ENCODE results near the gene MAP3K5. TPM values are rescaled to one million over a fixed set of nuclear protein-coding genes. Genes with fewer than 3 reads are reported as not detected.

Gene MAP3K5
- total RNA-seq, 1 experiment from 2014 or later = 8.1 TPM

GRCh38 chr6:136611133-136611532 is 181.1 kb downstream of the MAP3K5 start:
- H3K4me1 ChIP-seq (ENCODE audit: control insufficient read depth, insufficient read depth, low read length) = peaks cover 35% of the 10 kb centered on the region
- H3K27me3 ChIP-seq (ENCODE audit: control insufficient read depth, insufficient read depth, low read length) = no peaks in the 10 kb centered on the region
- ATAC-seq = no peak
- no peak for DNase-seq (ENCODE audit: low read depth, low spot score)
- TF ChIP-seq TCF7L2 (IDR thresholded peaks at IDR 0.05; ENCODE audit: low read depth, low read length) (peak; percentile 43; the same call in 1 of the 2 replicates), SIN3A (IDR thresholded peaks at IDR 0.05; ENCODE audit: borderline replicate concordance, insufficient read depth, low read depth, low read length) (no peak)
- peak overlapping the region; percentile 63 for H3K27ac ChIP-seq (ENCODE audit: low read length)
- intact Hi-C loops (cut with micrococcal nuclease; ENCODE audit: unreplicated experiment) (no loop called here), in situ Hi-C loops (cut with HindIII; ENCODE audit: low pct_unique_long_range_greater_than_20kb, low sequenced_read_pairs) (no loop called here)
- no TSS peak for BruUV-seq (replicated peaks)
- H3K9me3 ChIP-seq (ENCODE audit: control insufficient read depth, insufficient read depth, low read depth, low read length) = no peaks in the 10 kb centered on the region
- no peak overlapping the region for H3K4me3 ChIP-seq (ENCODE audit: low read depth in 2 of 2, low read length in 2 of 2)
- POLR2A ChIA-PET = no interaction called here
- no peaks in the 10 kb centered on the region for H3K36me3 ChIP-seq (ENCODE audit: control insufficient read depth, insufficient read depth, low read length)
- CTCF ChIA-PET = no interaction called here

GRCh38 chr6:136609873-136610706 is 182.2 kb downstream of the MAP3K5 start:
- H3K4me3 ChIP-seq (ENCODE audit: low read depth in 2 of 2, low read length in 2 of 2) = no peak overlapping the region
- DNase-seq (ENCODE audit: low read depth, low spot score) = peak; percentile 96
- no TSS peak for BruUV-seq (replicated peaks)
- TF ChIP-seq REST (IDR thresholded peaks at IDR 0.05; ENCODE audit: insufficient read depth in 1 of 2, low read depth in 2 of 2, low read length in 1 of 2) (no peak; a peak in 1 of 4 replicates), TCF7L2 (IDR thresholded peaks at IDR 0.05; ENCODE audit: low read depth, low read length) (no peak), SIN3A (IDR thresholded peaks at IDR 0.05; ENCODE audit: borderline replicate concordance, insufficient read depth, low read depth, low read length) (no peak), POLR2AphosphoS5 (IDR thresholded peaks at IDR 0.05; ENCODE audit: low read depth, low read length) (peak; percentile 95), CTCF (IDR thresholded peaks at IDR 0.05) (no peak)
- no peaks in the 10 kb centered on the region for H3K9me3 ChIP-seq (ENCODE audit: control insufficient read depth, insufficient read depth, low read depth, low read length)
- in situ Hi-C loops (cut with HindIII; ENCODE audit: low pct_unique_long_range_greater_than_20kb, low sequenced_read_pairs) = no loop called here
- ChIA-PET POLR2A (interaction anchor here (0.5 to 0.6 kb wide), 2 partner anchors 172 to 319 kb away, joined by 3 to 6 read pairs; no protein-coding TSS in a partner anchor), CTCF (interaction anchor here (0.6 to 0.8 kb wide), 2 partner anchors 32 to 34 kb away, joined by 3 to 4 read pairs; no protein-coding TSS in a partner anchor)
- intact Hi-C loops (cut with micrococcal nuclease; ENCODE audit: unreplicated experiment) = no loop called here
- H3K27me3 ChIP-seq (ENCODE audit: control insufficient read depth, insufficient read depth, low read length) = no peaks in the 10 kb centered on the region
- H3K4me1 ChIP-seq (ENCODE audit: control insufficient read depth, insufficient read depth, low read length) = peaks cover 35% of the 10 kb centered on the region
- H3K27ac ChIP-seq (ENCODE audit: low read length) = peak overlapping the region; percentile 67
- ATAC-seq = peak; percentile 95
- no peaks in the 10 kb centered on the region for H3K36me3 ChIP-seq (ENCODE audit: control insufficient read depth, insufficient read depth, low read length)

GRCh38 chr6:136608991-136609390 is 183.3 kb downstream of the MAP3K5 start:
- Histone ChIP-seq H3K4me1 (ENCODE audit: control insufficient read depth, insufficient read depth, low read length) (peaks cover 35% of the 10 kb centered on the region), H3K27ac (ENCODE audit: low read length) (peak overlapping the region; percentile 67; the same call in 1 of the 2 replicates), H3K36me3 (ENCODE audit: control insufficient read depth, insufficient read depth, low read length) (no peaks in the 10 kb centered on the region), H3K27me3 (ENCODE audit: control insufficient read depth, insufficient read depth, low read length) (no peaks in the 10 kb centered on the region), H3K4me3 (ENCODE audit: low read depth in 2 of 2, low read length in 2 of 2) (no peak overlapping the region), H3K9me3 (ENCODE audit: control insufficient read depth, insufficient read depth, low read depth, low read length) (no peaks in the 10 kb centered on the region)
- intact Hi-C loops (cut with micrococcal nuclease; ENCODE audit: unreplicated experiment) = no loop called here
- no TSS peak for BruUV-seq (replicated peaks)
- ATAC-seq (no peak), DNase-seq (ENCODE audit: low read depth, low spot score) (no peak)
- CTCF ChIA-PET = interaction anchor here (0.5 kb wide), 1 partner anchor 452 kb away, joined by 6 read pairs; no protein-coding TSS in a partner anchor
- in situ Hi-C loops (cut with HindIII; ENCODE audit: low pct_unique_long_range_greater_than_20kb, low sequenced_read_pairs) = no loop called here
- POLR2A ChIA-PET = no interaction called here
- TF ChIP-seq CTCF (IDR thresholded peaks at IDR 0.05) = no peak
- TF ChIP-seq TCF7L2 (IDR thresholded peaks at IDR 0.05; ENCODE audit: low read depth, low read length) = no peak
- no peak for TF ChIP-seq POLR2AphosphoS5 (IDR thresholded peaks at IDR 0.05; ENCODE audit: low read depth, low read length)
- no peak for TF ChIP-seq SIN3A (IDR thresholded peaks at IDR 0.05; ENCODE audit: borderline replicate concordance, insufficient read depth, low read depth, low read length)
- no peak for TF ChIP-seq REST (IDR thresholded peaks at IDR 0.05; ENCODE audit: insufficient read depth in 1 of 2, low read depth in 2 of 2, low read length in 1 of 2)

Data from Panc1 (cell line).